ENCODE data around the gene NDUFAF3. TPM values are rescaled to one million over a fixed set of nuclear protein-coding genes. Genes with fewer than 3 reads are reported as not detected.

The NDUFAF3 gene
- polyA plus RNA-seq, 3 donors: 42.1 to 93.4 (median 88.8) TPM

GRCh38 chr3:49004352-49005302 is 17.3 kb upstream of the NDUFAF3 start:
- intact Hi-C loops (cut with micrococcal nuclease): no loop called here
- H3K4me3 Mint-ChIP-seq: no peak overlapping the region
- H3K4me1 Mint-ChIP-seq: peaks cover 22% of the 10 kb centered on the region
- no peak overlapping the region for H2AFZ ChIP-seq (ENCODE audit: insufficient read depth, low read depth, low read length, poor library complexity, severe bottlenecking)
- no peak overlapping the region for H3K4me2 ChIP-seq (replicated peaks; ENCODE audit: extremely low read depth, low read length, poor library complexity, severe bottlenecking)
- peak overlapping the region in 2 of 7 donors; percentile 12 to 38 for H3K27ac Mint-ChIP-seq
- no peak for TF ChIP-seq CTCF (IDR thresholded peaks at IDR 0.05)
- H3K27me3 ChIP-seq (ENCODE audit: control insufficient read depth in 2 of 2, insufficient read depth in 2 of 2, low read length in 2 of 2): no peaks in the 10 kb centered on the region
- no peak for DNase-seq
- H3K4me3 ChIP-seq (replicated peaks in 1 of 3; ENCODE audit: low read depth in 2 of 3, low read length in 3 of 3): no peak overlapping the region
- no peaks in the 10 kb centered on the region for H3K9me3 ChIP-seq (replicated peaks in 1 of 2; ENCODE audit: control insufficient read depth in 1 of 2, insufficient read depth in 1 of 2, low read length in 2 of 2)
- H3K79me2 ChIP-seq (ENCODE audit: insufficient read depth, low read length): peaks cover 19% of the 10 kb centered on the region
- H3K27me3 Mint-ChIP-seq (ENCODE audit: low read depth in 3 of 3): peaks cover 0 to 3% (median 1%) of the 10 kb centered on the region in 3 donors
- no peak overlapping the region for H3K9ac ChIP-seq (ENCODE audit: insufficient read depth, low read length, poor library complexity, severe bottlenecking)
- H3K36me3 Mint-ChIP-seq: peaks cover 6% of the 10 kb centered on the region in 2 donors
- no peaks in the 10 kb centered on the region for H3K36me3 ChIP-seq (replicated peaks in 1 of 2; ENCODE audit: control insufficient read depth in 1 of 2, insufficient read depth in 2 of 2, low read length in 2 of 2)
- no peak overlapping the region for H3K27ac ChIP-seq (ENCODE audit: low read depth in 1 of 2, low read length in 2 of 2)
- H3K4me1 ChIP-seq (ENCODE audit: control insufficient read depth in 1 of 2, insufficient read depth in 2 of 2, low read length in 2 of 2): peaks cover 20 to 33% of the 10 kb centered on the region in 2 donors
- no peaks in the 10 kb centered on the region for H3K9me3 Mint-ChIP-seq
- H4K20me1 ChIP-seq (ENCODE audit: insufficient read depth, low read length): peaks cover 10% of the 10 kb centered on the region
- 100% methylated on average over 12 of the region's 16 CpGs for WGBS (ENCODE audit: insufficient coverage)

- no peak overlapping the region for H3K4me3 Mint-ChIP-seq
- intact Hi-C loops (cut with micrococcal nuclease): no loop called here
- peaks cover 10% of the 10 kb centered on the region for H4K20me1 ChIP-seq (ENCODE audit: insufficient read depth, low read length)
Measured at GRCh38 chr3:49005303-49005680, 16.6 kb upstream of the NDUFAF3 start.

More at GRCh38 chr3:49005303-49005680, 16.6 kb upstream of the NDUFAF3 start:
- no peaks in the 10 kb centered on the region for H3K9me3 ChIP-seq (replicated peaks in 1 of 2; ENCODE audit: control insufficient read depth in 1 of 2, insufficient read depth in 1 of 2, low read length in 2 of 2)
- H3K4me2 ChIP-seq (replicated peaks; ENCODE audit: extremely low read depth, low read length, poor library complexity, severe bottlenecking): no peak overlapping the region
- H3K27me3 Mint-ChIP-seq (ENCODE audit: low read depth in 3 of 3): peaks cover 0 to 3% (median 1%) of the 10 kb centered on the region in 3 donors
- TF ChIP-seq CTCF (IDR thresholded peaks at IDR 0.05): no peak
- H3K4me3 ChIP-seq (replicated peaks in 1 of 3; ENCODE audit: low read depth in 2 of 3, low read length in 3 of 3): no peak overlapping the region
- no peaks in the 10 kb centered on the region for H3K27me3 ChIP-seq (ENCODE audit: control insufficient read depth in 2 of 2, insufficient read depth in 2 of 2, low read length in 2 of 2)
- 91% methylated on average over 1 of the region's 3 CpGs for WGBS (ENCODE audit: insufficient coverage)
- peaks cover 21% of the 10 kb centered on the region for H3K79me2 ChIP-seq (ENCODE audit: insufficient read depth, low read length)
- no peak overlapping the region for H3K9ac ChIP-seq (ENCODE audit: insufficient read depth, low read length, poor library complexity, severe bottlenecking)
- H2AFZ ChIP-seq (ENCODE audit: insufficient read depth, low read depth, low read length, poor library complexity, severe bottlenecking): no peak overlapping the region
- peaks cover 20 to 34% of the 10 kb centered on the region in 2 donors for H3K4me1 ChIP-seq (ENCODE audit: control insufficient read depth in 1 of 2, insufficient read depth in 2 of 2, low read length in 2 of 2)
- H3K27ac Mint-ChIP-seq: peak overlapping the region in 1 of 7 donors; percentile 14
- H3K27ac ChIP-seq (ENCODE audit: low read depth in 1 of 2, low read length in 2 of 2): no peak overlapping the region
- peaks cover 23% of the 10 kb centered on the region for H3K4me1 Mint-ChIP-seq
- no peaks in the 10 kb centered on the region for H3K36me3 ChIP-seq (replicated peaks in 1 of 2; ENCODE audit: control insufficient read depth in 1 of 2, insufficient read depth in 2 of 2, low read length in 2 of 2)
- no peak for DNase-seq
- H3K9me3 Mint-ChIP-seq: no peaks in the 10 kb centered on the region
- peaks cover 5 to 10% of the 10 kb centered on the region in 2 donors for H3K36me3 Mint-ChIP-seq
